NCI-H1417 treated with DMSO at 0.1 percent for 48 hours (cell line): ENCODE data around the gene FAM181A.

ENCODE experiments used
- DNase-seq: peaks from one replicate; lab custom pipeline; 2025; lab: John Stamatoyannopoulos, UW

FAM181A gene

GRCh38 chr14:93929048-93929535 lies 1.9 kb downstream of the FAM181A start:
- no peak for DNase-seq

- DNase-seq = no peak
Observed at GRCh38 chr14:93929657-93930056, 2.5 kb downstream of the FAM181A start.

- DNase-seq = no peak
Observed at GRCh38 chr14:93930296-93930988, 3.3 kb downstream of the FAM181A start.

GRCh38 chr14:93930989-93931307 lies 3.8 kb downstream of the FAM181A start:
- DNase-seq = no peak

- no peak for DNase-seq
Observed at GRCh38 chr14:93932642-93933041, 5.5 kb downstream of the FAM181A start.

- DNase-seq = no peak
Observed at GRCh38 chr14:93935213-93935612, 8.1 kb downstream of the FAM181A start.

- no peak for DNase-seq
Observed at GRCh38 chr14:93936245-93936644, 9.1 kb downstream of the FAM181A start.

- no peak for DNase-seq
Observed at GRCh38 chr14:93936926-93937325, 9.8 kb downstream of the FAM181A start.

GRCh38 chr14:93937519-93937918 lies 10.4 kb downstream of the FAM181A start:
- DNase-seq = no peak

GRCh38 chr14:93938751-93939303 lies 11.7 kb downstream of the FAM181A start:
- DNase-seq = no peak

GRCh38 chr14:93939304-93940229 lies 12.4 kb downstream of the FAM181A start:
- no peak for DNase-seq

GRCh38 chr14:93940437-93940836 lies 13.3 kb downstream of the FAM181A start:
- DNase-seq = no peak

- peak; percentile 98 for DNase-seq
Observed at GRCh38 chr14:93941293-93941910, 14.3 kb downstream of the FAM181A start.

GRCh38 chr14:93943052-93943451 lies 15.9 kb downstream of the FAM181A start:
- DNase-seq = no peak

- no peak for DNase-seq
Observed at GRCh38 chr14:93943930-93944329, 16.8 kb downstream of the FAM181A start.

- no peak for DNase-seq
Observed at GRCh38 chr14:93944348-93945069, 17.4 kb downstream of the FAM181A start.

GRCh38 chr14:93945070-93945399 lies 17.9 kb downstream of the FAM181A start:
- DNase-seq = no peak

GRCh38 chr14:93946104-93946503 lies 19.0 kb downstream of the FAM181A start:
- no peak for DNase-seq

GRCh38 chr14:93946541-93947090 lies 19.5 kb downstream of the FAM181A start:
- no peak for DNase-seq

- DNase-seq = no peak
Observed at GRCh38 chr14:93947282-93947681, 20.1 kb downstream of the FAM181A start.

- no peak for DNase-seq
Observed at GRCh38 chr14:93949511-93950075, 22.4 kb downstream of the FAM181A start.
